Upper lobe of left lung (tissue), 4 donors: ENCODE results near the gene WDR90.

Experiments used
- POLR2A ChIP-seq, 4 donors: fragments of 450-650 bp; IDR thresholded peaks; one replicate each; pipeline ENCODE4 v1.5.1; 2016 to 2017; ENCODE audit warnings: antibody characterized with exemption in 4 of 4, mild to moderate bottlenecking in 2 of 4
- POLR2AphosphoS5 ChIP-seq, 2 donors: sonication (generic); formaldehyde crosslinking; IDR thresholded peaks; one replicate each; pipeline ENCODE4 v1.5.1; 2017; ENCODE audit warnings: antibody characterized with exemption in 2 of 2
- TF ChIP-seq, protein P1 (sequence below), 6 experiments: fragments of 450-650 bp in 4 of 6; fragments of 200-600 bp in 2 of 6; sonication (generic) in 2 of 6; IDR thresholded peaks; one replicate each; pipeline ENCODE4 v1.5.1; 2016 to 2019; ENCODE audit warnings: antibody characterized with exemption in 6 of 6

DNA sequence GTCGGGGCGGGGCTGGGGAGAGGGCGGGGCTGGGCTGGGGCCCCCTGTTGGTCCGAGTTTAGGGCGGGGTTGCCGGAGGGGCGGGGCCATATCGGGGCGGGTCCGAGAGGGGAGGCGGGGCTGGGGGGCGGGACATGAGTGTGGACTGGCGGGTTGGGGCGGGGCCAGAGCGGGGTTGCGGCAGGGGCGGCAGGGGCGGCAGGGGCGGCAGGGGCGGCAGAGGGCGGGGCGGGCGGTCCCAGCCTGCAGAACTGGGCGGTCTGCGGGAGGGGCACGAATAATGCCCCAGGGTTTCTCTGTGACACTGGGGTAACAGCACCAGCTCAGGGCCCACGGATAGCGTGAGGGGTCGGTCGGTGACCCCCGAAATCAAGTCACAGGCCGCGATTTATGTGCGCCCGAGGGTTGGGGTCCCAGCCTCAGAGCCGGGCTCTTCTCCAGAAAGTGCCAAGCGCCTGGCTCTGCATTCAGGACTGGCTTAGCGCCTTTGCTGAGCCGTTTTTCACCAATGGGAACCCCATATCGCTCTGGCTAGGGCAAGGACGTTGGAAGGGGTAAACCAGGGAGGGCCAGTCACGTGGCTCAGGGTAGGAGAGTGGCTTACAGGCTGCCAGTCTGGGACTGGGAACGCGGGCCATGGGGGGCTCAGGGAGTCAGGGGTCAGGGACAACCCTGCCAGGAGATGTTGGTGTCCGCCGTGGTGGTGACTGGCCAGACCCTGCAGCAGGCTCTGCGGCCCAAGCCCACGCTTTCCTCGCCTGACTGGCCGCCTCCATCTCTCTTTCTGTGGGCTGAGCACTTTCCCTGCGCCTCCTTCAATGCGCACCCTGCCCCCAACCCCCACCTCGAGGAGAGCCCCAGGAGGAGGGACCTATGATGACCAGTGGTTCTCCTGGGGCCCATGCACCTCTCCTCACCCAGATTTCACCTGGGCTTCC lies 11.8 kb upstream of the WDR90 start:
- TF ChIP-seq, protein P1, sequence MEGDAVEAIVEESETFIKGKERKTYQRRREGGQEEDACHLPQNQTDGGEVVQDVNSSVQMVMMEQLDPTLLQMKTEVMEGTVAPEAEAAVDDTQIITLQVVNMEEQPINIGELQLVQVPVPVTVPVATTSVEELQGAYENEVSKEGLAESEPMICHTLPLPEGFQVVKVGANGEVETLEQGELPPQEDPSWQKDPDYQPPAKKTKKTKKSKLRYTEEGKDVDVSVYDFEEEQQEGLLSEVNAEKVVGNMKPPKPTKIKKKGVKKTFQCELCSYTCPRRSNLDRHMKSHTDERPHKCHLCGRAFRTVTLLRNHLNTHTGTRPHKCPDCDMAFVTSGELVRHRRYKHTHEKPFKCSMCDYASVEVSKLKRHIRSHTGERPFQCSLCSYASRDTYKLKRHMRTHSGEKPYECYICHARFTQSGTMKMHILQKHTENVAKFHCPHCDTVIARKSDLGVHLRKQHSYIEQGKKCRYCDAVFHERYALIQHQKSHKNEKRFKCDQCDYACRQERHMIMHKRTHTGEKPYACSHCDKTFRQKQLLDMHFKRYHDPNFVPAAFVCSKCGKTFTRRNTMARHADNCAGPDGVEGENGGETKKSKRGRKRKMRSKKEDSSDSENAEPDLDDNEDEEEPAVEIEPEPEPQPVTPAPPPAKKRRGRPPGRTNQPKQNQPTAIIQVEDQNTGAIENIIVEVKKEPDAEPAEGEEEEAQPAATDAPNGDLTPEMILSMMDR (IDR thresholded peaks at IDR 0.05), result no peak
- TF ChIP-seq POLR2AphosphoS5 (IDR thresholded peaks at IDR 0.05) (no peak), POLR2A (IDR thresholded peaks at IDR 0.05) (no peak)
